ENCODE measurements around the gene WWP2. TPM values are rescaled to one million over a fixed set of nuclear protein-coding genes. Genes with fewer than 3 reads are reported as not detected.

WWP2 gene
- polyA plus RNA-seq, 3 donors from 2014 or later: 19.0 to 67.9 (median 29.3) TPM

DNA sequence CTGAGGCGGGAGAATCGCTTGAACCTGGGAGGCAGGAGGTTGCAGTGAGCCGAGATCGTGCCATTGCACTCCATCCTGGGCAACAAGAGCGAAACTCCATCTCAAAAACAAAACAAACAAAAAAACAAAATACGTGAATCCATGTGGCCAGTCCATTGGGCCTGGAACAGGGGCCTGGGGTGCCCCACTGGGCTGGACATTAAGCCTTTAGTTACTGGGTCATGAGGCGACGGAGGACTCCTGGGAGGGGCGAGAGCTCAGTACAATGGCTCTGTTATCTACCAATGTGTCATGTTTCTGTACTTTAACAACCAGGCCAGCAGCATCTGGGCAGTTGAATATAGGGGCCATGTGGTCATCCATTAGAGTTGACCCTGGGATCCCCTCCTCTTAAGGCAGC is 170.1 kb downstream of the WWP2 start:
- DNase-seq: no peak
- H3K4me1 Mint-ChIP-seq: no peaks in the 10 kb centered on the region
- no peaks in the 10 kb centered on the region for H3K9me3 Mint-ChIP-seq
- H3K36me3 Mint-ChIP-seq: peaks cover 7 to 37% (median 9%) of the 10 kb centered on the region in 3 donors
- H3K27me3 Mint-ChIP-seq (ENCODE audit: low read depth in 3 of 3): peaks cover 0 to 3% (median 0%) of the 10 kb centered on the region in 3 donors
- no peak overlapping the region for H3K4me3 Mint-ChIP-seq
- H3K27ac Mint-ChIP-seq: no peak overlapping the region

DNA sequence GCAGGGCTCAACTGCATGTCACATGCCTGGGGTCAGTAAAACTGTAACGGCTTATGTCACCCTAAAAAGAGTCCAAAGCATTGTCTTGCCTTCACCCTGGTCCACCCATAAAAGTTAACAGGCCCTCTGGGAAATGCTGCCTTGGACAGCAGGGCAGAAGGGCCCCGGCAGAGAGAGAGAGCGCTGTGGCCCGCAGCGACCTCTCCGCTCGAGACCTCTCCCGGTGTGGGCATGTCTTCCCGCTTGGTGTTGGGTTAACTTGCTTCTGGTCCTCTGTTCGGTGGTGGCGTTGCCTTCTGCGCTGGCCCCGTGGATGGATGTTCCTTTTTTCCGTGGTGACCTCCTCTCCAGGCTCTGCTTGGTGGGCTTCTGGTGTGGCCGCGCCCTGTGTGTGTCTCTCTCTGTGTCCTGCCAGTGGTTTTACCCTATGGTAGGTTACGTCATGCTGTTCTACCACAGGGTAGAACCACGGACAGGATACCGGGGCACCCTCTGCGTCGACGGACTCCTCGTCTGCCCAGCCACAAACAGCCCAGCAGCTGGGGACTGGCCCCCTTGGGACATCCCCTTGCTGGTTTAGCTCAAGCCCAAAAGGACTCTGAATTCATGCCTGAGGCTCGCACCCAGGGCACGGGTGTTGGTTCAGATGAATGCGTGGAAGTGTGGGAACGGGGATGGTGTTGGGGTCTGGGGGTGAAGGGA is 170.7 kb downstream of the WWP2 start:
- Mint-ChIP-seq H3K4me1 (no peaks in the 10 kb centered on the region), H3K27me3 (ENCODE audit: low read depth in 3 of 3) (peaks cover 0 to 3% (median 0%) of the 10 kb centered on the region in 3 donors), H3K27ac (no peak overlapping the region)

DNA sequence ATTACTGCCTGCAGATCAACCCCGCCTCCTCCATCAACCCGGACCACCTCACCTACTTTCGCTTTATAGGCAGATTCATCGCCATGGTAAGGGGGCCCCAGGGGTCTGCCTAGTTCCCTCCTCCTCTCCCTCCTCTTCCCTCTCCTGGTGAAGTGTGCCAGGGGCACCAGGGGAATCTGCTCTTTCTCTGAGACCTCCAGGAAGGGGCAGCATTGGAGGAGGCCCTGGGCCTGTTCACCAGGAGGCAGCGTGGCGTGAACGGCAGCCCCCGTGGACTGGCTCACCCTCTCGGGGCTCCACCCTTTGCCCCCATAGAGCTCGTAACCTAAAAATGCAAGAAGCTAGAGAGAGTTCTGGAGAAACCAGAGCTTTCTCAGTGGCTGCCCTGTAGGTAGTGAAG is 171.9 kb downstream of the WWP2 start:
- Mint-ChIP-seq H3K4me3 (no peak overlapping the region), H3K27me3 (ENCODE audit: low read depth in 3 of 3) (peaks cover 0 to 3% (median 0%) of the 10 kb centered on the region in 3 donors), H3K27ac (no peak overlapping the region), H3K9me3 (no peaks in the 10 kb centered on the region), H3K4me1 (no peaks in the 10 kb centered on the region), H3K36me3 (peaks cover 7 to 45% (median 9%) of the 10 kb centered on the region in 3 donors)
- DNase-seq: no peak

More for the DNA sequence above, 170.7 kb downstream of the WWP2 start:
- no peaks in the 10 kb centered on the region for H3K9me3 Mint-ChIP-seq
- peaks cover 7 to 40% (median 9%) of the 10 kb centered on the region in 3 donors for H3K36me3 Mint-ChIP-seq
- DNase-seq: no peak
- no peak overlapping the region for H3K4me3 Mint-ChIP-seq

DNA sequence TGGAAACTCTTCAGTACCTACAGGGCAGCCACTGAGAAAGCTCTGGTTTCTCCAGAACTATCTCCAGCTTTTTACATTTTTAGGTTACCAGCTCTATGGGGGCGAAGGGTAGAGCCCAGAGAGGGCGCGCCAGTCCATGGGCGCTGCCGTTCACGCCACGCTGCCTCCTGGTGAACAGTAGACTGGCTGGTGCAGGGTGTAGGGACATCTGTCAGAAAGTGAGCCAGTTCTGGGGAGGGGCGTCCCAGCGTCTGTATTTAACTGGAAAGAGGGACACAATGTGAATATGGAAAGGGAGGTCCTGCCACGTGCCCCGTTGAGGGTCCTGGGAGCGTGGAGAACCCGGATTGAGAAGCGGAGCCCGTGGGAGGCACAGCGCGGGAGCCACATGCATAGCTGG is 172.6 kb downstream of the WWP2 start:
- Mint-ChIP-seq H3K27me3 (ENCODE audit: low read depth in 3 of 3) (peaks cover 0 to 3% (median 2%) of the 10 kb centered on the region in 3 donors), H3K9me3 (no peaks in the 10 kb centered on the region), H3K4me3 (no peak overlapping the region), H3K36me3 (peaks cover 7 to 43% (median 9%) of the 10 kb centered on the region in 3 donors), H3K27ac (no peak overlapping the region), H3K4me1 (no peaks in the 10 kb centered on the region)
- DNase-seq: no peak

DNA sequence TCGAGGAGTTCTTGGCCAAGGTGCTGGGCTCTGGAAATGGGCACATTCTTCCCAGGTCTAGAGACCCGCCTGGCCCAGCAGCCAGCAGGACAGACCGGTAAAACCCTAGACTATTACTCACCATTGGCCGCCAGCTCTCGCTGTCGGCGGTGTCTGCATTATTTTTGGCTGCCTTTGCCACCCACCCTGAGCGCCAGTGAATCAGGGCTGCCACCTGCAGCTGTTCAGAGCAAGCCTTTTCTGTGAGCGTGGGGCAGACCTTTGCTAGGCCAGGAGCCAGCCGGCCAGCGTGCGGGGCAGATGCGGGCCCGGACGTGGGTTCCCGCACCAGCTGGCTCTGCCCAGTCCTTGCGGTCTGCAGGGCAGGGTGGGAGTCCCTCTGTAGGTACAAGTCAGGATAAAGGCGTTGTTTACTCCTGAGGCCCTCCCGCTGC is 173.2 kb downstream of the WWP2 start:
- no peak overlapping the region for H3K27ac Mint-ChIP-seq
- peaks cover 0 to 5% (median 2%) of the 10 kb centered on the region in 3 donors for H3K27me3 Mint-ChIP-seq (ENCODE audit: low read depth in 3 of 3)
- H3K4me1 Mint-ChIP-seq: no peaks in the 10 kb centered on the region
- H3K4me3 Mint-ChIP-seq: no peak overlapping the region
- no peaks in the 10 kb centered on the region for H3K9me3 Mint-ChIP-seq
- DNase-seq: no peak
- peaks cover 5 to 39% (median 9%) of the 10 kb centered on the region in 3 donors for H3K36me3 Mint-ChIP-seq

DNA sequence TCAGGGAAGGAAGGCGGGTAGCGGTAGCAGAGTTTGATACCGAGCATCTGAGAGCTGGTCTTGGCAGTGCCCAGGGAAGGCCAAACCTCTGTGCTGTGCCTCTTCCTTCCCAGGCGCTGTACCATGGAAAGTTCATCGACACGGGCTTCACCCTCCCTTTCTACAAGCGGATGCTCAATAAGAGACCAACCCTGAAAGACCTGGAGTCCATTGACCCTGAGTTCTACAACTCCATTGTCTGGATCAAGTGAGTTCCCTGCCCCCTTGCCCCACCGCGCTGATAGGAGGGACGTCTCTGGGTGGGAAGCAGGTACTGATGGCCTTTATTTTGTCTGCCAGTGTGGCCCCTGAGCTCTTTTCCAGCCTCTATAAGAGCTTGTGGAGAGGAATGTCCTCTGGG is 173.6 kb downstream of the WWP2 start:
- H3K9me3 Mint-ChIP-seq: no peaks in the 10 kb centered on the region
- peaks cover 4 to 38% (median 9%) of the 10 kb centered on the region in 3 donors for H3K36me3 Mint-ChIP-seq
- H3K27me3 Mint-ChIP-seq (ENCODE audit: low read depth in 3 of 3): peaks cover 0 to 5% (median 2%) of the 10 kb centered on the region in 3 donors
- DNase-seq: no peak
- H3K27ac Mint-ChIP-seq: no peak overlapping the region
- no peak overlapping the region for H3K4me3 Mint-ChIP-seq
- H3K4me1 Mint-ChIP-seq: no peaks in the 10 kb centered on the region

DNA sequence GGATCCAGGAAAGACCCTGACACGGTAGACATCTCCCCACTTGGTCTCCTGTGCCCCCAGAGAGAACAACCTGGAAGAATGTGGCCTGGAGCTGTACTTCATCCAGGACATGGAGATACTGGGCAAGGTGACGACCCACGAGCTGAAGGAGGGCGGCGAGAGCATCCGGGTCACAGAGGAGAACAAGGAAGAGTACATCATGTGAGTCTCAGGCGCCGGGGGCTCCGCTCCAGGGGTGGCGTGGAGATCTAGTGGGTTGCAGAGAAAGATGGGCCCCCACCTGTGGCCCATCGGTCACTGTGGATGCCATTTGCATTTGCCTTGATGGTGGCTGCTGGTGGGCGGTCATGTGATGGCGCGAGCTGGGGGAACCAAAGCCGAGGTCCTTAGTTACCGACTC is 174.1 kb downstream of the WWP2 start:
- H3K4me3 Mint-ChIP-seq: no peak overlapping the region
- no peaks in the 10 kb centered on the region for H3K4me1 Mint-ChIP-seq
- no peak overlapping the region for H3K27ac Mint-ChIP-seq
- H3K9me3 Mint-ChIP-seq: no peaks in the 10 kb centered on the region
- H3K36me3 Mint-ChIP-seq: peaks cover 4 to 34% (median 9%) of the 10 kb centered on the region in 3 donors
- H3K27me3 Mint-ChIP-seq (ENCODE audit: low read depth in 3 of 3): peaks cover 0 to 5% (median 2%) of the 10 kb centered on the region in 3 donors
- no peak for DNase-seq

DNA sequence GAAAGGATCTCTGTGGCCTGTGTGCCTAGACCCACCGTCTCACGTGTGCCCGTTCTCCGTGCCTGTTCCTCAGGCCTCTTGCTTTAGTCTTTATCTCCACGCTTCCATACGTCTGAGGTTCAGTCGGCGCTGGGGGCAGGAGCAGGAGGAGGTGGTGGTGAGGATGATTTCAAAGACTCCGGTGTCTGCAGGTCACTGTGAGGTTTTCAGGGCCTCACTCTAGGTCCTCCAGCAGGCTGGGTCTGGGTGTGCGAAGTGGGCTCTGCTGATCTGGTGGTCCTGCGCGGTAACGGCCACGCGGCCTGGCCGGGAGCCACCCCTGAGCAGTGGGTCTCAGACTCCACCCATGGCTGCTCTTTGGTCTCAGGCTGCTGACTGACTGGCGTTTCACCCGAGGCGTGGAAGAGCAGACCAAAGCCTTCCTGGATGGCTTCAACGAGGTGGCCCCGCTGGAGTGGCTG is 174.6 kb downstream of the WWP2 start:
- Mint-ChIP-seq H3K4me3 (no peak overlapping the region), H3K27me3 (ENCODE audit: low read depth in 3 of 3) (peaks cover 0 to 5% (median 2%) of the 10 kb centered on the region in 3 donors), H3K9me3 (no peaks in the 10 kb centered on the region), H3K36me3 (peaks cover 4 to 31% (median 9%) of the 10 kb centered on the region in 3 donors), H3K27ac (no peak overlapping the region), H3K4me1 (no peaks in the 10 kb centered on the region)
- DNase-seq: no peak

DNA sequence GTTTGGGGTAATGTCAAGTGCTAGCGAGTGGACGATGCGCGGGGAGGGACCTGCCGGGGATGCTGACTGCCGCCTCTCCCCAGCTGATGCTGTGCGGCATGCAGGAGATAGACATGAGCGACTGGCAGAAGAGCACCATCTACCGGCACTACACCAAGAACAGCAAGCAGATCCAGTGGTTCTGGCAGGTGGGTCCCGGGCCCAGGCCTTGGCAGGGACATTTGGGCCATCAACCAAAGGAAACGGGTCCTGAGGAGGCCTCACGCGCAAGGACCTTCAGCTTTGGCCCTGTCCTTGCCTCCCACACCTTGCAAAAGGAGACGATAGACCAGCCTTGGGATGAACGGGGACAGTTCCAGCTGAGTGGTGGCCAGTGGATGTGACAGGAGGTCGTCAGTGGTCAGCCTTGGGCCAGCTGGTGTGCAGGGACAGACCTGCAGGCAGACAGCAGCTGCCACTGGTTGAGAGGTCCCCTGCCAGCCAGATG is 175.4 kb downstream of the WWP2 start:
- no peak overlapping the region for H3K4me3 Mint-ChIP-seq
- no peak for DNase-seq
- H3K4me1 Mint-ChIP-seq: no peaks in the 10 kb centered on the region
- H3K9me3 Mint-ChIP-seq: no peaks in the 10 kb centered on the region
- peaks cover 4 to 31% (median 9%) of the 10 kb centered on the region in 3 donors for H3K36me3 Mint-ChIP-seq
- peaks cover 0 to 5% (median 2%) of the 10 kb centered on the region in 3 donors for H3K27me3 Mint-ChIP-seq (ENCODE audit: low read depth in 3 of 3)
- no peak overlapping the region for H3K27ac Mint-ChIP-seq

DNA sequence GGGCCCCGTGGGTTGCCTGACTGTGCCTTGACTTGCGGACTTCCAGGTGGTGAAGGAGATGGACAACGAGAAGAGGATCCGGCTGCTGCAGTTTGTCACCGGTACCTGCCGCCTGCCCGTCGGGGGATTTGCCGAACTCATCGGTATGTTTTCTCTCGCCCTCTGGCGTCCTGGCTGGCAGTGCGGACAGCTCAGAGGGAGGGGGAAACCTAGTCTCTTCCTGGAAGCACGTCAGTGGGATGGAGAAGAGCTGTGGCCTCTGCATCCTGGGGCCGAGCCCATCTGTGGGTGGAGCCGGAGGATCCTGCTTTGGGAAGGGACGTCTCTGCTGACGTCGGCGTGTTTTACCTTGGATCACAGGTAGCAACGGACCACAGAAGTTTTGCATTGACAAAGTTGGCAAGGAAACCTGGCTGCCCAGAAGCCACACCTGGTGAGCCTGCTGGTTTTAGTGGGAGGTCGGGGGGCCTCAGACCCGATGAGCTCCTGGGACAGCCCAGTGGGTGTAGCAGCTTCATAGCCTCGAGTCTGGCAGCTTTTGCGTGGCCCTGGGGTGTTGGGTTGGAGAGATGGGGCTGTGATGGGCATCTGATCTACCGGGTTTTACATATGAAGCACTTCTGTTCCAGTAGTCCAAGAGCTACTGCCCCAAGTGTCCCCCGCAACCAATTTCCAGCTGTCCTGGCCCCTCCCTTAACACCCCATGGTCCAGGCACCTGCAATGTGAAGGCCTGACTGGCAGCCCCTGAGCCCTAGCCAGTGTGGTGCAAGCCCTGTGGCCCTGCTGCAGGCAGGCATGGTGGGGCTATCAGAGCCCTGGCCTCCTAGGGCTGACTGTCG is 177.1 kb downstream of the WWP2 start:
- no peak overlapping the region for H3K4me3 Mint-ChIP-seq
- no peaks in the 10 kb centered on the region for H3K9me3 Mint-ChIP-seq
- no peaks in the 10 kb centered on the region for H3K4me1 Mint-ChIP-seq
- no peak overlapping the region for H3K27ac Mint-ChIP-seq
- no peak for DNase-seq
- peaks cover 0 to 5% (median 2%) of the 10 kb centered on the region in 3 donors for H3K27me3 Mint-ChIP-seq (ENCODE audit: low read depth in 3 of 3)
- H3K36me3 Mint-ChIP-seq: peaks cover 3 to 28% (median 4%) of the 10 kb centered on the region in 3 donors

DNA sequence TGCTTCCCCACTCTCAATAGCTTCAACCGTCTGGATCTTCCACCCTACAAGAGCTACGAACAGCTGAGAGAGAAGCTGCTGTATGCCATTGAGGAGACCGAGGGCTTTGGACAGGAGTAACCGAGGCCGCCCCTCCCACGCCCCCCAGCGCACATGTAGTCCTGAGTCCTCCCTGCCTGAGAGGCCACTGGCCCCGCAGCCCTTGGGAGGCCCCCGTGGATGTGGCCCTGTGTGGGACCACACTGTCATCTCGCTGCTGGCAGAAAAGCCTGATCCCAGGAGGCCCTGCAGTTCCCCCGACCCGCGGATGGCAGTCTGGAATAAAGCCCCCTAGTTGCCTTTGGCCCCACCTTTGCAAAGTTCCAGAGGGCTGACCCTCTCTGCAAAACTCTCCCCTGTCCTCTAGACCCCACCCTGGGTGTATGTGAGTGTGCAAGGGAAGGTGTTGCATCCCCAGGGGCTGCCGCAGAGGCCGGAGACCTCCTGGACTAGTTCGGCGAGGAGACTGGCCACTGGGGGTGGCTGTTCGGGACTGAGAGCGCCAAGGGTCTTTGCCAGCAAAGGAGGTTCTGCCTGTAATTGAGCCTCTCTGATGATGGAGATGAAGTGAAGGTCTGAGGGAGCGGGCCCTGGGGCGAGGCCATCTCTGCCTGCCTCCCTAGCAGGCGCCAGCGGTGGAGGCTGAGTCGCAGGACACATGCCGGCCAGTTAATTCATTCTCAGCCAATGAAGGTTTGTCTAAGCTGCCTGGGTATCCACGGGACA is 177.9 kb downstream of the WWP2 start:
- Mint-ChIP-seq H3K27ac (no peak overlapping the region), H3K4me3 (no peak overlapping the region), H3K4me1 (no peaks in the 10 kb centered on the region), H3K27me3 (ENCODE audit: low read depth in 3 of 3) (peaks cover 0 to 5% (median 2%) of the 10 kb centered on the region in 3 donors), H3K36me3 (peaks cover 3 to 23% (median 4%) of the 10 kb centered on the region in 3 donors), H3K9me3 (no peaks in the 10 kb centered on the region)
- no peak for DNase-seq

DNA sequence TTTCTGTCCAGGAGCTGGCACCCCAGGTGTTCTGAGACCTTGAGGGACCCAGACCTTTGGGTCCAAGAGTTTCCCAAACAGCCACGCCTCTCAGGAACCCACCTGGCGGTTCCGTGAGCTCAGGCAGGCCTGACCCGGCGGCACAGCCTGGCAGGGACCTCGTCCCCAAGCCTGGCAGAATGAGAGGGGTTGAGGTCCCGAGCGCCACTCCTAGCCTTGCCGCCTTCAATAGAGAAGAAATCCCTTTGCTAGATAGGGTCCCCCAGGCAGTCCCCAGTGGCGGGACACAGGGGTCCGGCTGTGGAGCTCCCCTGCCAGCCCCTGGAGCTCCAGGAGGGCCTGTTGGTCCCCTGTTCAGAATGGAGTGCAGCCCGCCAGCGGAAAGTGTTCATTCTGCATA is 178.5 kb downstream of the WWP2 start:
- no peaks in the 10 kb centered on the region for H3K9me3 Mint-ChIP-seq
- H3K27ac Mint-ChIP-seq: no peak overlapping the region
- no peak overlapping the region for H3K4me3 Mint-ChIP-seq
- DNase-seq: no peak
- H3K36me3 Mint-ChIP-seq: peaks cover 3 to 20% (median 4%) of the 10 kb centered on the region in 3 donors
- peaks cover 0 to 5% (median 2%) of the 10 kb centered on the region in 3 donors for H3K27me3 Mint-ChIP-seq (ENCODE audit: low read depth in 3 of 3)
- H3K4me1 Mint-ChIP-seq: no peaks in the 10 kb centered on the region
